ENCODE results near the gene CHCHD1. TPM values are rescaled to one million over a fixed set of nuclear protein-coding genes. Genes with fewer than 3 reads are reported as not detected.
"Not testable (repeated sequence)": the region's sequence is repeated elsewhere in the genome, so short reads cannot be mapped to it uniquely, and the experiment has no call there.

Gene CHCHD1
- polyA plus RNA-seq, 3 donors: 15.0 to 85.0 (median 72.3) TPM

DNA sequence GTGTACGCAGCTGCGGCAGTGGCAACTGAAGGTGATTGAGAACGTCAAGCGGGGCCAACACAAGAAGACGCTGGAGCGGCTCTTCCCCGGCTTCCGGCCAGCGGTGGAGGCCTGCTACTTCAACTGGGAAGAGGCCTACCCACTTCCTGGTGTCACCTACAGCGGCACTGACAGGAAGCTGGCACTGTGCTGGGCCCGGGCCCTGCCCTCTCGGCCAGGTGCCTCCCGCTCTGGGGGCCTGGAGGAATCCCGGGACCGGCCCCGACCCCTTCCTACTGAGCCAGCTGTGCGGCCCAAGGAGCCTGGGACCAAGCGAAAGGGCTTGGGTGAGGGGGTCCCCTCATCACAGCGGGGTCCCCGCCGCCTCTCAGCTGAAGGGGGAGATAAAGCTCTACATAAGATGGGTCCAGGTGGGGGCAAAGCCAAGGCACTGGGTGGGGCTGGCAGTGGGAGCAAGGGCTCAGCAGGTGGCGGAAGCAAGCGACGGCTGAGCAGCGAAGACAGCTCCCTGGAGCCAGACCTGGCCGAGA lies 10.1 kb downstream of the CHCHD1 start:
- H3K36me3 ChIP-seq (replicated peaks in 1 of 2; ENCODE audit: control insufficient read depth in 1 of 2, insufficient read depth in 2 of 2, low read length in 2 of 2): peaks cover 79 to 89% of the 10 kb centered on the region in 2 donors
- intact Hi-C loops (cut with micrococcal nuclease): no loop called here
- H3K27me3 Mint-ChIP-seq (ENCODE audit: low read depth in 3 of 3): peaks cover 0 to 1% (median 0%) of the 10 kb centered on the region in 3 donors
- no peaks in the 10 kb centered on the region for H3K9me3 ChIP-seq (replicated peaks in 1 of 2; ENCODE audit: control insufficient read depth in 1 of 2, insufficient read depth in 1 of 2, low read length in 2 of 2)
- H3K4me3 ChIP-seq (replicated peaks in 1 of 3; ENCODE audit: low read depth in 2 of 3, low read length in 3 of 3): no peak overlapping the region
- no peak overlapping the region for H3K27ac ChIP-seq (ENCODE audit: low read depth in 1 of 2, low read length in 2 of 2)
- 96% methylated on average over 24 of the region's 26 CpGs for WGBS (ENCODE audit: insufficient coverage)
- peaks cover 21% of the 10 kb centered on the region for H3K79me2 ChIP-seq (ENCODE audit: insufficient read depth, low read length)
- H3K27me3 ChIP-seq (ENCODE audit: control insufficient read depth in 2 of 2, insufficient read depth in 2 of 2, low read length in 2 of 2): no peaks in the 10 kb centered on the region
- H3K4me1 ChIP-seq (ENCODE audit: control insufficient read depth in 1 of 2, insufficient read depth in 2 of 2, low read length in 2 of 2): peaks cover 4 to 7% of the 10 kb centered on the region in 2 donors
- peaks cover 75 to 88% of the 10 kb centered on the region in 2 donors for H3K36me3 Mint-ChIP-seq
- no peak overlapping the region for H2AFZ ChIP-seq (ENCODE audit: insufficient read depth, low read depth, low read length, poor library complexity, severe bottlenecking)
- TF ChIP-seq, protein P1, sequence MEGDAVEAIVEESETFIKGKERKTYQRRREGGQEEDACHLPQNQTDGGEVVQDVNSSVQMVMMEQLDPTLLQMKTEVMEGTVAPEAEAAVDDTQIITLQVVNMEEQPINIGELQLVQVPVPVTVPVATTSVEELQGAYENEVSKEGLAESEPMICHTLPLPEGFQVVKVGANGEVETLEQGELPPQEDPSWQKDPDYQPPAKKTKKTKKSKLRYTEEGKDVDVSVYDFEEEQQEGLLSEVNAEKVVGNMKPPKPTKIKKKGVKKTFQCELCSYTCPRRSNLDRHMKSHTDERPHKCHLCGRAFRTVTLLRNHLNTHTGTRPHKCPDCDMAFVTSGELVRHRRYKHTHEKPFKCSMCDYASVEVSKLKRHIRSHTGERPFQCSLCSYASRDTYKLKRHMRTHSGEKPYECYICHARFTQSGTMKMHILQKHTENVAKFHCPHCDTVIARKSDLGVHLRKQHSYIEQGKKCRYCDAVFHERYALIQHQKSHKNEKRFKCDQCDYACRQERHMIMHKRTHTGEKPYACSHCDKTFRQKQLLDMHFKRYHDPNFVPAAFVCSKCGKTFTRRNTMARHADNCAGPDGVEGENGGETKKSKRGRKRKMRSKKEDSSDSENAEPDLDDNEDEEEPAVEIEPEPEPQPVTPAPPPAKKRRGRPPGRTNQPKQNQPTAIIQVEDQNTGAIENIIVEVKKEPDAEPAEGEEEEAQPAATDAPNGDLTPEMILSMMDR (IDR thresholded peaks at IDR 0.05): no peak
- no peak overlapping the region for H3K9ac ChIP-seq (ENCODE audit: insufficient read depth, low read length, poor library complexity, severe bottlenecking)
- no peak overlapping the region for H3K4me3 Mint-ChIP-seq
- no peak overlapping the region for H3K4me2 ChIP-seq (replicated peaks; ENCODE audit: extremely low read depth, low read length, poor library complexity, severe bottlenecking)
- peaks cover 4% of the 10 kb centered on the region for H3K4me1 Mint-ChIP-seq
- H3K9me3 Mint-ChIP-seq: peaks cover 0 to 2% (median 0%) of the 10 kb centered on the region in 7 donors
- H3K27ac Mint-ChIP-seq: peak overlapping the region in 1 of 7 donors; percentile 13
- DNase-seq: no peak
- H4K20me1 ChIP-seq (ENCODE audit: insufficient read depth, low read length): peaks cover 36% of the 10 kb centered on the region

DNA sequence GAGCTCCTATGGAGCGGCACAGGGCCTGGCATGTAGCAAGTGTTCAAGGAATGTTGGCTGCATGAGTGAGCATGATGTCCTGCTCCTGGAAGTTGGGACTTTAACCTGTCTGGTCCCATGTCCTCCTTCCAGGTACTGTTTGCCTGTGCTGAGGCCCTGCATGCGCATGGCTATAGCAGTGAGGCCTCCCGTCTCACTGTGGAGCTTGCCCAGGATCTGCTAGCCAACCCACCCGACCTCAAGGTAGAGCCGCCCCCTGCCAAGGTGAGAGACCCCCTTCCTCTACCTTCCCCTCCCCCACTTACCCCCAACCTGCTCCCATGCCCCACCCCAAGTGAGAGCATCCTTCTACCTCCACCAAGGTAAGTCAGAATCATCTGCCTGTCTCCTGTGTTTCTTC lies 11.6 kb downstream of the CHCHD1 start:
- H3K4me3 ChIP-seq (replicated peaks in 1 of 3; ENCODE audit: low read depth in 2 of 3, low read length in 3 of 3): no peak overlapping the region
- DNase-seq: no peak
- intact Hi-C loops (cut with micrococcal nuclease): no loop called here
- TF ChIP-seq, protein P1 (IDR thresholded peaks at IDR 0.05): no peak
- Mint-ChIP-seq H3K36me3 (peaks cover 90 to 99% of the 10 kb centered on the region in 2 donors), H3K4me1 (no peaks in the 10 kb centered on the region), H3K9me3 (peaks cover 0 to 2% (median 0%) of the 10 kb centered on the region in 7 donors), H3K4me3 (no peak overlapping the region), H3K27me3 (ENCODE audit: low read depth in 3 of 3) (peaks cover 0 to 1% (median 0%) of the 10 kb centered on the region in 3 donors), H3K27ac (peak overlapping the region in 1 of 7 donors; percentile 72)
- no peak overlapping the region for H3K9ac ChIP-seq (ENCODE audit: insufficient read depth, low read length, poor library complexity, severe bottlenecking)
- H3K4me1 ChIP-seq (ENCODE audit: control insufficient read depth in 1 of 2, insufficient read depth in 2 of 2, low read length in 2 of 2): no peaks in the 10 kb centered on the region
- no peak overlapping the region for H2AFZ ChIP-seq (ENCODE audit: insufficient read depth, low read depth, low read length, poor library complexity, severe bottlenecking)
- no peak overlapping the region for H3K27ac ChIP-seq (ENCODE audit: low read depth in 1 of 2, low read length in 2 of 2)
- H3K4me2 ChIP-seq (replicated peaks; ENCODE audit: extremely low read depth, low read length, poor library complexity, severe bottlenecking): no peak overlapping the region
- no peaks in the 10 kb centered on the region for H3K9me3 ChIP-seq (replicated peaks in 1 of 2; ENCODE audit: control insufficient read depth in 1 of 2, insufficient read depth in 1 of 2, low read length in 2 of 2)
- H3K36me3 ChIP-seq (replicated peaks in 1 of 2; ENCODE audit: control insufficient read depth in 1 of 2, insufficient read depth in 2 of 2, low read length in 2 of 2): peaks cover 93 to 100% of the 10 kb centered on the region in 2 donors
- 98% methylated on average over 5 of the region's 5 CpGs for WGBS (ENCODE audit: insufficient coverage)
- peaks cover 36% of the 10 kb centered on the region for H4K20me1 ChIP-seq (ENCODE audit: insufficient read depth, low read length)
- H3K27me3 ChIP-seq (ENCODE audit: control insufficient read depth in 2 of 2, insufficient read depth in 2 of 2, low read length in 2 of 2): no peaks in the 10 kb centered on the region
- H3K79me2 ChIP-seq (ENCODE audit: insufficient read depth, low read length): peaks cover 6% of the 10 kb centered on the region

DNA sequence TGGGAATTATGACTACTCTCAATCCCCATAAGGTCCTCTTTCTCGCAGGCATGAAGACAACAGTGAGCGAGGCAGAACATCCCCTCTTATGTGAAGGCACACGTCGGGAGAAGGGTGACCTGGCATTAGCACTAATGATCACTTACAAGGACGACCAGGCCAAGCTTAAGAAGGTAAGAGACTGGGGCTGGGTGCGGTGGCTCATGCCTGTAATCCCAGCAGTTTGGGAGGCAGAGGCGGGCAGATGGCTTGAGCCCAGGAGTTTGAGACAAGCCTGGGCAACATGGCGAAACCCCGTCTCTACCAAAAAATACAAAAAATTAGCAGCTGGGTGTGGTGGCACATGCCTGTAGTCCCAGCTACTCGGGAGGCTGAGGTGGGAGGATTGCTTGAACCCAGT lies 13.6 kb downstream of the CHCHD1 start:
- WGBS (ENCODE audit: insufficient coverage): 97% methylated on average over 6 of the region's 10 CpGs
- H3K4me1 ChIP-seq (ENCODE audit: control insufficient read depth in 1 of 2, insufficient read depth in 2 of 2, low read length in 2 of 2); H3K4me3 ChIP-seq (replicated peaks in 1 of 3; ENCODE audit: low read depth in 2 of 3, low read length in 3 of 3); H3K27me3 Mint-ChIP-seq (ENCODE audit: low read depth in 3 of 3); H3K9ac ChIP-seq (ENCODE audit: insufficient read depth, low read length, poor library complexity, severe bottlenecking); H3K27me3 ChIP-seq (ENCODE audit: control insufficient read depth in 2 of 2, insufficient read depth in 2 of 2, low read length in 2 of 2); H2AFZ ChIP-seq (ENCODE audit: insufficient read depth, low read depth, low read length, poor library complexity, severe bottlenecking); H3K9me3 Mint-ChIP-seq; H3K4me2 ChIP-seq (replicated peaks; ENCODE audit: extremely low read depth, low read length, poor library complexity, severe bottlenecking); H3K4me3 Mint-ChIP-seq; H3K27ac ChIP-seq (ENCODE audit: low read depth in 1 of 2, low read length in 2 of 2); H3K4me1 Mint-ChIP-seq; H3K79me2 ChIP-seq (ENCODE audit: insufficient read depth, low read length); DNase-seq; H3K9me3 ChIP-seq (replicated peaks in 1 of 2; ENCODE audit: control insufficient read depth in 1 of 2, insufficient read depth in 1 of 2, low read length in 2 of 2); intact Hi-C loops (cut with micrococcal nuclease): not testable (repeated sequence)
- H4K20me1 ChIP-seq (ENCODE audit: insufficient read depth, low read length): peaks cover 39% of the 10 kb centered on the region
- peaks cover 86 to 100% of the 10 kb centered on the region in 2 donors for H3K36me3 Mint-ChIP-seq
- H3K27ac Mint-ChIP-seq: peak overlapping the region in 1 of 7 donors; percentile 54
- H3K36me3 ChIP-seq (replicated peaks in 1 of 2; ENCODE audit: control insufficient read depth in 1 of 2, insufficient read depth in 2 of 2, low read length in 2 of 2): peaks cover 91 to 100% of the 10 kb centered on the region in 2 donors
